ENCODE results near the gene APBB3.

APBB3 gene

DNA sequence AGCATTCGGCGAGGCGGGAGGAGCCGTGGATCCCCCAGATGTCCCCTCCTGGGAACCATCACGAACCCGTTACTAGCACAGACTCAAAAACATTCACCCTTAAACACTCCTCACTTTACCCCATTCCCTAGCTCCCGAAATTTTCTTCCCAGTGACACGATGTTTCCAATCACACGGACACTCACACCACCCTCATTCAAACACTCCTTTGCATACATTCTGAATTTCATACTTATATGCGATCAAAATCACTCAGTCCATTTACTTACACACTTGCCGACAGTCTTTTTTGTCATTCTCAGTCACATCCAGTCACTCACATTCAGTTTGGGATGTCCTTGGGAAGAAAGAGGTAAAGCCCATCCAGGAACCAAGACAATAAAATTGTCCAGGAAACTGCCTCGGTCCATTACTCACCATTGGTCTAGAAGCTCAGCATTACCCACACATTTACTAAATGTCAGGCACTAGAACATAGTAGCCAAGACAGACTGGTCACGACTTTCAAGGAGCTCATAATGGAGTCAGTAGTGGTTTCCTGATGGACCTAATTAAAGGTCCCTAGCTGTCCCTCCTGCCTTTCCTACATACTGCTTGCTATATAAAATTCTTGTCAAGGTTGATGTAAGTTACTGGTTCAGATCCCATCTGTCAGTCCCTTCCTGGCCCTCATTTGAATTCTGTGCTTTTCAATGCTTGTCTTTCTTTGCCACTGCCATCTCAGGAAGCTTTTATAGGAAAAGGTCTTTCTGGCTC is 804 bp upstream of the APBB3 start:
- no peaks in the 10 kb centered on the region for H3K27me3 ChIP-seq (ENCODE audit: low read depth, low read length)
- H3K36me3 ChIP-seq (ENCODE audit: control insufficient read depth in 1 of 2, insufficient read depth in 2 of 2, low read length in 2 of 2): peaks cover 30 to 46% of the 10 kb centered on the region in 2 donors
- H3K4me3 ChIP-seq (ENCODE audit: low read depth in 1 of 2, low read length in 2 of 2): peak overlapping the region; percentile 66 to 93
- peak overlapping the region; percentile 98 for H3K27ac ChIP-seq (ENCODE audit: low read length)
- H3K4me1 ChIP-seq (ENCODE audit: control insufficient read depth in 1 of 2, insufficient read depth in 2 of 2, low read length in 2 of 2): peaks cover 24 to 64% of the 10 kb centered on the region in 2 donors
- no peaks in the 10 kb centered on the region for H3K9me3 ChIP-seq (ENCODE audit: control insufficient read depth in 1 of 2, low read length in 2 of 2)

DNA sequence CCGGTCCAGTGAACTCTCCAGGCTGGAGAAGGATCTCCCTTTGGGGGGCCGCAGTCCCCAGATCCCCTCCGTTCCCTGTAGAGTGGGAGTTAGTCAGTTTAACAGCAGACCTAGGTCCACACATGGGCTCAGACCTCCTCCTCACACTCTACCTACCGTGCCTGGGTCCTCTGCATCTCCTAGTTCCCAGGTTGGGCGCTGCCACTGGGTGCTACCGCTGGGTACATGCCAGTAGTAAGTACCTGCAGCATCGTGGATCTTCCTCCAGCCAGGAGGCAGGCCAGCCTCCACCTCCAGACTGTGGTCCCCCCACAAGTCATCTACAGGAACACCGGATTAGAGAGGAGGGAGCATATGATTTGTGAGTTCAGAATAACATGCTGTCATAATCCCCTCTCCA is 802 bp downstream of the APBB3 start:
- Histone ChIP-seq H3K9me3 (ENCODE audit: control insufficient read depth in 1 of 2, low read length in 2 of 2) (no peaks in the 10 kb centered on the region), H3K4me1 (ENCODE audit: control insufficient read depth in 1 of 2, insufficient read depth in 2 of 2, low read length in 2 of 2) (peaks cover 21 to 54% of the 10 kb centered on the region in 2 donors), H3K27me3 (ENCODE audit: low read depth, low read length) (no peaks in the 10 kb centered on the region), H3K4me3 (ENCODE audit: low read depth in 1 of 2, low read length in 2 of 2) (peak overlapping the region; percentile 66 to 93), H3K36me3 (ENCODE audit: control insufficient read depth in 1 of 2, insufficient read depth in 2 of 2, low read length in 2 of 2) (peaks cover 30 to 45% of the 10 kb centered on the region in 2 donors), H3K27ac (ENCODE audit: low read length) (peak overlapping the region; percentile 98)

DNA sequence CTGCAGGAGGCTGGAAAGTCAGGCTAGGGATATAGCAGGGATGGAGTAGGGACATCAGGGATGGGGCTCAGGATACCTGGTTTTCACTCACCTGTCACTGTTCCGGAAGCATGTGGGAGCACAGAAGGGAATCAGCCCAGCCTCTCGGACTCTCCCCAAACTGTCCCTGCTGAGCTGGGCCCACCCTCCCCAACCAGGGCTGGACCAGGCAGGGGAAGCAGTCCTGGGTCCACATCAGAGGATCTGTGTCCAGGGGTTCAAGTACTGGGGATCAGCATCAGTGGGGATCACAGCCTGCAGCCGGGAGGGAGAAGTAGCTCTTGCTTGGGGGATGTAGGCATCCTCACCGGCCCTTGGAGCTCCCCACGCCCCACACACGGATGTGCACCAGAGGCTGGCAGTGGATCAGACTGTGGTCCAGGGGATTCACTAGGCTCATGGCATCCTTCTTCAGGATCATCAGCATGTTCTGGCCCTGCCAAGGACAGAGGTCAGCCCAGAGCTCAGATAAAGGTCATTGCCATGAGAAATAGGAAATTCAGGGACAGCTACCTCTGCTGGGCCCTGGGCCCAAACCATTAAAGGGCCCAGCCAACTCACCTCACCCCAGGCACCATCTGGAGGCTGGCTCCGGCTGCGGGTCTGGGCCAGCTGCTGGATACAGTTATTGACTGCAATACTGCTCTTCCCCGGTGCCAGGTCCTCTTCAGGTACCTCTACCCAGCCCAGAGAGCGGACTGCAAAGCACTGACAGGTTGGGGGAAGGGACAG is 2.5 kb downstream of the APBB3 start:
- Histone ChIP-seq H3K36me3 (ENCODE audit: control insufficient read depth in 1 of 2, insufficient read depth in 2 of 2, low read length in 2 of 2) (peaks cover 16 to 32% of the 10 kb centered on the region in 2 donors), H3K4me3 (ENCODE audit: low read depth in 1 of 2, low read length in 2 of 2) (no peak overlapping the region), H3K27ac (ENCODE audit: low read length) (no peak overlapping the region), H3K9me3 (ENCODE audit: control insufficient read depth in 1 of 2, low read length in 2 of 2) (no peaks in the 10 kb centered on the region), H3K27me3 (ENCODE audit: low read depth, low read length) (no peaks in the 10 kb centered on the region), H3K4me1 (ENCODE audit: control insufficient read depth in 1 of 2, insufficient read depth in 2 of 2, low read length in 2 of 2) (peaks cover 20 to 38% of the 10 kb centered on the region in 2 donors)

DNA sequence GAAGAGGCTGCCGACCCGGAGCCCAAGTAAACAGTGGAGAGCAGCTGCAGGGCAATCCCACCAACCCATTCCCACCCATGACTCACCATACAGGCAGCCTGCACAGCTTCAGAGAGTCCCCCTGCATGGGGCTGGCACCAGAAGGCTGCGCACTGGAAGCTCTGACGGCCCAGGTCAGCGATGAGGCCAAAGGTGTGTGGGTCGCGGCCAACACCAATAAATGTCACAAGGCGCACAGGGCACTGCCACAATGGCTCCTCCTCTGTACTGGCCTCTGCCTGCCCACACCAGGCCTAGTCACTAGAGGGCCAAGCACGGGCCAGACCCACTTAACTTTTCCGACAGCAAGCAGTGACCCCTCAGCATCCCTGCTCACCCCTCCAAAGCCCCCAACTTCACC is 4.2 kb downstream of the APBB3 start:
- Histone ChIP-seq H3K9me3 (ENCODE audit: control insufficient read depth in 1 of 2, low read length in 2 of 2) (no peaks in the 10 kb centered on the region), H3K27me3 (ENCODE audit: low read depth, low read length) (no peaks in the 10 kb centered on the region), H3K4me3 (ENCODE audit: low read depth in 1 of 2, low read length in 2 of 2) (no peak overlapping the region), H3K36me3 (ENCODE audit: control insufficient read depth in 1 of 2, insufficient read depth in 2 of 2, low read length in 2 of 2) (peaks cover 9 to 22% of the 10 kb centered on the region in 2 donors), H3K27ac (ENCODE audit: low read length) (no peak overlapping the region), H3K4me1 (ENCODE audit: control insufficient read depth in 1 of 2, insufficient read depth in 2 of 2, low read length in 2 of 2) (peaks cover 25 to 34% of the 10 kb centered on the region in 2 donors)

DNA sequence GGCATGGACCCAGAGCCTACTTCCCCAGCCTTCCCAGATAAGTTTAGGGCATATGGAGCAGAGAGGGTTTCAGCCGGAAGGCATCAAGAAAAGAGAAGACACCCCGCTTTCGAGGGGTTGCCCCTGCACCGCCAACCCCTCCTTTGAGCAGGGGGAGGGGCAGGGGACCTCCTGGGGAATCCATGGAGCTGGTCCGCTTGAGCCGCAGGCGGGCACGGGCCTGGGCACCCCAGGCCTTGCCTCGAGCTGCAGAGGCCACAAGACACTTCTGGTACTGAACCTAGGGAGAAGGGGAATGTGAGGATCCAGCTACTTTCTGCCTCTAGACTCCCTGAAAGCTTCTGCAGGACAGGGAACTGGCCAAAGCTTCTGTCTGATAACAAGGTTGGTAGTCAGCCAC is 5.9 kb downstream of the APBB3 start:
- H3K36me3 ChIP-seq (ENCODE audit: control insufficient read depth in 1 of 2, insufficient read depth in 2 of 2, low read length in 2 of 2): peaks cover 9 to 22% of the 10 kb centered on the region in 2 donors
- no peaks in the 10 kb centered on the region for H3K27me3 ChIP-seq (ENCODE audit: low read depth, low read length)
- H3K4me3 ChIP-seq (ENCODE audit: low read depth in 1 of 2, low read length in 2 of 2): no peak overlapping the region
- no peaks in the 10 kb centered on the region for H3K9me3 ChIP-seq (ENCODE audit: control insufficient read depth in 1 of 2, low read length in 2 of 2)
- peaks cover 21 to 31% of the 10 kb centered on the region in 2 donors for H3K4me1 ChIP-seq (ENCODE audit: control insufficient read depth in 1 of 2, insufficient read depth in 2 of 2, low read length in 2 of 2)
- peak overlapping the region; percentile 96 for H3K27ac ChIP-seq (ENCODE audit: low read length)

DNA sequence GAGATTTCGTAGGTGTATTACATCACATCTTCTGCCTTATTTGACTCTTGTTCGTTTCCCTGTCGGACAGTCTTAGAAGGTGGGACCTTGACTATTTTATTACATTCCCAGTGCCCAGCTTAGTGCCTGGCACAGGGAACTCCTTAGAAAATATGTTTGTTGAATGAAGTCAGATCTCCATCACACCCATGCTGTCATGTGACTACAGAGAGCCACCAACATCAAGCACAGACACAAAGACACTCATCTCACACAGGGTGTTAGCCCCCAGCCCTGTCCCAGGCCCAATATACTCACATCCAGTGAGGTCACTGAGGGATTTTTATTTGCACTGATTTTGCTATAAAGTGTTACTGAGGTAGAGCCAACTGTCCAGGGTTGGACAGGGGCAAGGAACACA is 6.4 kb downstream of the APBB3 start:
- Histone ChIP-seq H3K4me1 (ENCODE audit: control insufficient read depth in 1 of 2, insufficient read depth in 2 of 2, low read length in 2 of 2) (peaks cover 16 to 25% of the 10 kb centered on the region in 2 donors), H3K4me3 (ENCODE audit: low read depth in 1 of 2, low read length in 2 of 2) (peak overlapping the region in 1 of 2 donors; percentile 94)

DNA sequence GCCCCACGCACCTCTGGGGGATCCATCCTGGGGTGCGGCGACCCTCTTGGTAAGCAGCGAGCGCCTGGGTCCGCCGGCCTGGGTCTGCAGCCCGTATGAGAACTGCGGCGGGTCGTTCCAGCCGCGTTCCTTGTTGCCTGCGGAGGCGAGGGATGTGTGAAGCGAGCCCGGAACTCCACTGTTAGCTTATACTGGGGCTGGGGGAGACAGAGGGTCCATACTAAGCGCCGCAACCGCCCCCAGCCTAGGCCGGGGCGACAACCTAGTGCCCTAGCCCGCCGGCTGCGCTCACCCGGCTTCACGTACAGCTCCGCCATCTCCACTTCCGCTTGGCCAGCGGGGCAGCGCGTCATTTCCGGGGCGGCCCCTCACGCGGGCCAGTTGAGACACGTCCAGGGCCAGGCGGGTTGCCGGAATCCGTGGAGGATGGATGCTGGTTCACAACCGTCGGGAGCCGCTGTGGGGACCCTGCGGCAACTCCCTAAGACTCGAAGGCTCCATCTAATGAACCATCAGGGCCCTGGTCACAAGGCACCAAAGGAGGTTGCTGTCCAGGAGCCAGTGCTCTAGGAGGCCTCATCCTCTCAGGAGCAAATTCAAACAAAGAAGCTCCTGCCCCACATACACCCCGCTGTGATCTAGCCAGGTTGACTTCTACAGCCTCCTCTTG is 7.1 kb downstream of the APBB3 start, which contains the start of gene SRA1:
Gene SRA1, minus strand, starts transcription at position 338 of the 670 bp plus-strand sequence. Its CDS starts 21 bp downstream, at position 317.
- Histone ChIP-seq H3K36me3 (ENCODE audit: control insufficient read depth in 1 of 2, insufficient read depth in 2 of 2, low read length in 2 of 2) (peaks cover 9 to 22% of the 10 kb centered on the region in 2 donors), H3K4me3 (ENCODE audit: low read depth in 1 of 2, low read length in 2 of 2) (peak within 1 kb of the TSS; percentile 78 to 94), H3K27me3 (ENCODE audit: low read depth, low read length) (no peaks in the 10 kb centered on the region), H3K27ac (ENCODE audit: low read length) (peak within 1 kb of the TSS; percentile 96), H3K4me1 (ENCODE audit: control insufficient read depth in 1 of 2, insufficient read depth in 2 of 2, low read length in 2 of 2) (peaks cover 11 to 20% of the 10 kb centered on the region in 2 donors), H3K9me3 (ENCODE audit: control insufficient read depth in 1 of 2, low read length in 2 of 2) (no peaks in the 10 kb centered on the region)

More for the DNA sequence above, 6.4 kb downstream of the APBB3 start:
- Histone ChIP-seq H3K27me3 (ENCODE audit: low read depth, low read length) (no peaks in the 10 kb centered on the region), H3K9me3 (ENCODE audit: control insufficient read depth in 1 of 2, low read length in 2 of 2) (no peaks in the 10 kb centered on the region), H3K27ac (ENCODE audit: low read length) (peak overlapping the region; percentile 96), H3K36me3 (ENCODE audit: control insufficient read depth in 1 of 2, insufficient read depth in 2 of 2, low read length in 2 of 2) (peaks cover 9 to 22% of the 10 kb centered on the region in 2 donors)

DNA sequence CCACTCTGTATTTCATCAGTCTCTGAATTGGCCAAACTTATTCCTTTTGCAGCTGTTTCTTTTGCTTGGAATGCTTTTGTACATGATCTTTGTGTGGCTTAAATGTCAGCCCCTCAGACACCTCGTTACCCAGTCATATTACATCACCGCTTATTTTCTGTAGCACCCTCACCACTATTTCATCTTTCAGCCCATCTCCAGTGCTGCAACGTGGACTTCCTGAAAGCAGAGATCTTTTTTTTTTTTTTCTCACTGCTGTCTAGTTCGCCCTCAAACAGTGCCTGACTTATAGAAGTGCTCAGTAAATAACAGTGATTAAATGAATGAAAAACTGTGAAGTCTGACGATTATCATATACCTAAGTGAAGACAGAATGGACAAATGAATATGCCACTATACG is 8.0 kb downstream of the APBB3 start:
- H3K36me3 ChIP-seq (ENCODE audit: control insufficient read depth in 1 of 2, insufficient read depth in 2 of 2, low read length in 2 of 2): peaks cover 14 to 23% of the 10 kb centered on the region in 2 donors
- peak overlapping the region; percentile 78 to 94 for H3K4me3 ChIP-seq (ENCODE audit: low read depth in 1 of 2, low read length in 2 of 2)
- peaks cover 11 to 14% of the 10 kb centered on the region in 2 donors for H3K4me1 ChIP-seq (ENCODE audit: control insufficient read depth in 1 of 2, insufficient read depth in 2 of 2, low read length in 2 of 2)
- H3K9me3 ChIP-seq (ENCODE audit: control insufficient read depth in 1 of 2, low read length in 2 of 2): no peaks in the 10 kb centered on the region
- H3K27me3 ChIP-seq (ENCODE audit: low read depth, low read length): no peaks in the 10 kb centered on the region
- peak overlapping the region; percentile 96 for H3K27ac ChIP-seq (ENCODE audit: low read length)

DNA sequence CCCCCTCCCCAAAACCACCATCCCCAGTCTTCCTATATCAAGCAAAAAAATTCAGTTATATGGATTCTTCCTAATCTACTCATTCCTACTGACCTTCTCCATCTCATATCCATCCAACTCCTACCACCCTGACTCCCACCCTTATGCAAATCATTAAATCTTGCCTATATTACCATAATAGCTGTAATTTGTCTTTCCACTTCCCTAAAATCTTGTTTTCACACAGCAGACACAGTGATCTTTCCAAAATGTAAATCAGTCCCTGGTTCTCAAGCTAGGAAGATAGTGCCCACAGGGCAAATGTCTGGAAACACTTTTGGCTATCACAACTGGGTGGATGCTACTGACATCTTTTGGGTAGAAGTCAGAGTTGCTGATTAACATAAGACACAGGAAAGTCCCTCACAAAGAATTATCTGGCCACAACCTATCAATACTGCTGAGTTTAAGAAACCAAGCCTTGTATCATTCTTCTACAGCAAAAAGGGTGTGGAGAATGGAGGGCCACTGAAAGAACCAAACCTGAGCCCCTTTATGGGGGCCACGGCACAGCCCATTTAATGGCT is 8.6 kb downstream of the APBB3 start:
- H3K27ac ChIP-seq (ENCODE audit: low read length): peak overlapping the region; percentile 96
- no peaks in the 10 kb centered on the region for H3K27me3 ChIP-seq (ENCODE audit: low read depth, low read length)
- peaks cover 12 to 24% of the 10 kb centered on the region in 2 donors for H3K36me3 ChIP-seq (ENCODE audit: control insufficient read depth in 1 of 2, insufficient read depth in 2 of 2, low read length in 2 of 2)
- peaks cover 11 to 14% of the 10 kb centered on the region in 2 donors for H3K4me1 ChIP-seq (ENCODE audit: control insufficient read depth in 1 of 2, insufficient read depth in 2 of 2, low read length in 2 of 2)
- H3K9me3 ChIP-seq (ENCODE audit: control insufficient read depth in 1 of 2, low read length in 2 of 2): no peaks in the 10 kb centered on the region
- H3K4me3 ChIP-seq (ENCODE audit: low read depth in 1 of 2, low read length in 2 of 2): peak overlapping the region; percentile 78 to 94

DNA sequence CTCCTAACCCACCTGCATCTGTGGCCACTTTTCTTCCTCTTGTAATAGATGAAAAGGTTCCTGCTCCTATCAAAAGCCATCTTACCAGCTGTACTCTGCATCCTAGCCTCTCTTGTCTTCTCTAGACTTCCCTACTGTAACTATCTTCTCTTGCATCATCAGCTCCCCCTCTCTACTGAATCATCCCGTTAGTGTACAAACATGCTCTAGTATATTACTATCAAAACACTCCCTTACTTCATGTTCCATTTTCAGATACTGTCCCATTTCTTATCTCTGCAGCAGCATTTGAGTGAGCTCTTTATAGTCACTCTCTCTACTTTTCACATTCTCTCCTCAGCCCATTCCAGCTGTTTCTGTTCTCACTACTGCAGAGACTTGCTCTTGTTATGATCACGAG is 9.9 kb downstream of the APBB3 start:
- Histone ChIP-seq H3K9me3 (ENCODE audit: control insufficient read depth in 1 of 2, low read length in 2 of 2) (no peaks in the 10 kb centered on the region), H3K4me3 (ENCODE audit: low read depth in 1 of 2, low read length in 2 of 2) (no peak overlapping the region), H3K27me3 (ENCODE audit: low read depth, low read length) (no peaks in the 10 kb centered on the region), H3K4me1 (ENCODE audit: control insufficient read depth in 1 of 2, insufficient read depth in 2 of 2, low read length in 2 of 2) (peaks cover 15 to 20% of the 10 kb centered on the region in 2 donors), H3K36me3 (ENCODE audit: control insufficient read depth in 1 of 2, insufficient read depth in 2 of 2, low read length in 2 of 2) (peaks cover 23 to 26% of the 10 kb centered on the region in 2 donors), H3K27ac (ENCODE audit: low read length) (no peak overlapping the region)

Data from muscle layer of duodenum (tissue), 2 donors.